Tibial nerve (tissue), 4 donors: ENCODE data around the gene PTPN2.

Source experiments
- EP300 ChIP-seq, 2 donors: sonication (generic); formaldehyde crosslinking; IDR thresholded peaks; one replicate each; pipeline ENCODE4 v1.6.1; 2017; ENCODE audit warnings: antibody characterized with exemption in 2 of 2, mild to moderate bottlenecking in 1 of 2
- POLR2A ChIP-seq, 2 donors: fragments of 450-650 bp; IDR thresholded peaks; one replicate each; pipeline ENCODE4 v1.6.1; 2017; ENCODE audit warnings: antibody characterized with exemption in 2 of 2, mild to moderate bottlenecking in 2 of 2, moderate library complexity in 2 of 2
- TF ChIP-seq, protein P1 (sequence below), 5 experiments: fragments of 200-600 bp in 3 of 5; fragments of 450-650 bp in 2 of 5; sonication (generic) in 3 of 5; IDR thresholded peaks; one replicate each; pipeline ENCODE4 v1.5.1; 2016 to 2019; ENCODE audit warnings: antibody characterized with exemption in 5 of 5, mild to moderate bottlenecking in 3 of 5, moderate library complexity in 2 of 5

DNA sequence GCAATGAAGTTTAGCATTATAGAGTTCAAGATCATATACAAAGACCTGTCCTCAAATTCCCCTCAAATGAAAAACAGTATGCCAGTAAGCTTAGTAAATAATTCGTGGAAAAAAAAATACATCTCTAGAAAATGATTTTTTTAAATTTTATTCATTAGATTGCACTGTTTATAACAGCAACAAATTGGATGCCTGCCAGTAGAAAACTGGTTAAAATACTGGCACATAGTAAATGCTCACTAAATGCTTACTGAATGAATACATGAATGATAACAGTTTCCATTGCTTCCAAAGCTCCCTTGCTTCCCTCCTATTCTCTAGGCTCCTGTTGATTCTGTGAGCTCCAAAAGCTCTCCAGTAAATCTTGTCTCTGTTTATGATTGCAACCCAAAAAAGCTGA is 38.2 kb upstream of the PTPN2 start:
- TF ChIP-seq, protein P1, sequence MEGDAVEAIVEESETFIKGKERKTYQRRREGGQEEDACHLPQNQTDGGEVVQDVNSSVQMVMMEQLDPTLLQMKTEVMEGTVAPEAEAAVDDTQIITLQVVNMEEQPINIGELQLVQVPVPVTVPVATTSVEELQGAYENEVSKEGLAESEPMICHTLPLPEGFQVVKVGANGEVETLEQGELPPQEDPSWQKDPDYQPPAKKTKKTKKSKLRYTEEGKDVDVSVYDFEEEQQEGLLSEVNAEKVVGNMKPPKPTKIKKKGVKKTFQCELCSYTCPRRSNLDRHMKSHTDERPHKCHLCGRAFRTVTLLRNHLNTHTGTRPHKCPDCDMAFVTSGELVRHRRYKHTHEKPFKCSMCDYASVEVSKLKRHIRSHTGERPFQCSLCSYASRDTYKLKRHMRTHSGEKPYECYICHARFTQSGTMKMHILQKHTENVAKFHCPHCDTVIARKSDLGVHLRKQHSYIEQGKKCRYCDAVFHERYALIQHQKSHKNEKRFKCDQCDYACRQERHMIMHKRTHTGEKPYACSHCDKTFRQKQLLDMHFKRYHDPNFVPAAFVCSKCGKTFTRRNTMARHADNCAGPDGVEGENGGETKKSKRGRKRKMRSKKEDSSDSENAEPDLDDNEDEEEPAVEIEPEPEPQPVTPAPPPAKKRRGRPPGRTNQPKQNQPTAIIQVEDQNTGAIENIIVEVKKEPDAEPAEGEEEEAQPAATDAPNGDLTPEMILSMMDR (IDR thresholded peaks at IDR 0.05): no peak
- no peak for TF ChIP-seq EP300 (IDR thresholded peaks at IDR 0.05)
- no peak for TF ChIP-seq POLR2A (IDR thresholded peaks at IDR 0.05)
